HCT116 (cell line): ENCODE data around the gene PLCB3. TPM values are rescaled to one million over a fixed set of nuclear protein-coding genes. Genes with fewer than 3 reads are reported as not detected.

Experiments used
- ATAC-seq: fragments of 200-7000 bp; cut with Tn5 transposase; 2 replicates; pipeline ENCODE4 v1.9.1; 2020; ENCODE audit warnings: mild to moderate bottlenecking, moderate library complexity
- BruUV-seq: library from RNA; stranded (reverse); fragments of 400-500 nt; replicated peaks from 2 replicates; lab custom pipeline; 2021; lab: Mats Ljungman, UMichigan
- CTCF ChIA-PET: fragments of 300-600 bp; sonication (Branson Sonifier 250); formaldehyde crosslinking; loops from one replicate; lab custom pipeline; 2021; ENCODE audit warnings: antibody characterized with exemption; lab: Charles Lee
- POLR2A ChIA-PET: fragments of 300-600, 350-600 bp; sonication (Branson Sonifier 250); formaldehyde crosslinking; loops from one replicate; lab custom pipeline; 2021; ENCODE audit warnings: antibody characterized with exemption; lab: Charles Lee
- RAD21 ChIA-PET, 2 experiments: fragments of 300-600 bp; sonication (Branson Sonifier 250); formaldehyde crosslinking; loops; one replicate each; lab custom pipeline; 2023; ENCODE audit warnings: low total read pairs in 2 of 2; ENCODE audit not compliant: uncharacterized antibody in 2 of 2, unreplicated experiment in 2 of 2, low non-redundant PET in 1 of 2; lab: Charles Lee
- DNase-seq: peaks from one replicate; pipeline ENCODE4 v3.0.0-alpha.2; 2010; ENCODE audit warnings: low read depth, low spot score
- H2AFZ ChIP-seq: fragments of 200-600 bp; shearing (Covaris generic), sonication (generic); 2 replicates; pipeline ENCODE4 v1.6.1; 2017; ENCODE audit warnings: low read depth, mixed run types, mixed read lengths, antibody characterized with exemption, low read length; ENCODE audit not compliant: poor library complexity, severe bottlenecking
- H3K27ac ChIP-seq: 2 replicates; pipeline ENCODE4 v1.5.1; 2012; ENCODE audit warnings: low read depth, low read length
- H3K27me3 ChIP-seq: fragments of 200-600 bp; sonication (generic); 2 replicates; pipeline ENCODE4 v1.6.1; 2016; ENCODE audit warnings: mixed run types, low read length, mixed read lengths; ENCODE audit not compliant: insufficient read depth
- H3K36me3 ChIP-seq, 2 experiments: fragments of 200-500 bp in 1 of 2; fragments of 200-600 bp in 1 of 2; sonication (Bioruptor generic) in 1 of 2; sonication (generic) in 1 of 2; 2 replicates each; pipeline versions ENCODE4 v1.5.1 to v1.6.1; 2014 to 2016; ENCODE audit warnings: low read length in 2 of 2, inconsistent platforms in 1 of 2, mixed read lengths in 1 of 2, mixed run types in 1 of 2; ENCODE audit not compliant: insufficient read depth in 2 of 2, control insufficient read depth in 1 of 2
- H3K4me1 ChIP-seq, 2 experiments: fragments of 200-600 bp in 1 of 2; sonication (generic) in 1 of 2; 2 replicates each; pipeline versions ENCODE4 v1.5.1 to v1.6.1; 2012 to 2017; ENCODE audit warnings: low read length in 2 of 2, inconsistent platforms in 1 of 2, mild to moderate bottlenecking in 1 of 2, mixed read lengths in 1 of 2, mixed run types in 1 of 2, moderate library complexity in 1 of 2; ENCODE audit not compliant: insufficient read depth in 2 of 2, control insufficient read depth in 1 of 2
- H3K4me2 ChIP-seq: fragments of 200-600 bp; sonication (generic); 2 replicates; pipeline ENCODE4 v1.6.1; 2017; ENCODE audit warnings: mixed run types, low read length, mixed read lengths
- H3K4me3 ChIP-seq, 2 experiments: fragments of 200-600 bp in 1 of 2; sonication (generic) in 1 of 2; replicated peaks in 1 of 2; 2 replicates each; pipeline ENCODE4 v1.5.1; 2011 to 2016; ENCODE audit warnings: low read length in 2 of 2, control low read depth in 1 of 2, low read depth in 1 of 2, mild to moderate bottlenecking in 1 of 2, mixed read lengths in 1 of 2, mixed run types in 1 of 2
- H3K79me2 ChIP-seq: fragments of 200-600 bp; sonication (generic); 2 replicates; pipeline ENCODE4 v1.6.1; 2017; ENCODE audit warnings: mild to moderate bottlenecking, mixed run types, low read length, moderate library complexity, mixed read lengths; ENCODE audit not compliant: insufficient read depth
- H3K9ac ChIP-seq: fragments of 200-600 bp; sonication (generic); 2 replicates; pipeline ENCODE4 v1.6.1; 2016; ENCODE audit warnings: low read length, mixed read lengths
- H3K9me2 ChIP-seq: fragments of 200-600 bp; sonication (generic), shearing (Covaris generic); 2 replicates; pipeline ENCODE4 v1.6.1; 2017; ENCODE audit warnings: mixed run types, mild to moderate bottlenecking, moderate library complexity; ENCODE audit not compliant: insufficient read depth
- H3K9me3 ChIP-seq, 2 experiments: fragments of 200-500 bp in 1 of 2; fragments of 200-600 bp in 1 of 2; sonication (Bioruptor generic) in 1 of 2; sonication (generic) in 1 of 2; 2 replicates each; pipeline ENCODE4 v1.6.1; 2014 to 2017; ENCODE audit warnings: low read length in 2 of 2, mixed read lengths in 2 of 2, inconsistent platforms in 1 of 2, low read depth in 1 of 2, mild to moderate bottlenecking in 1 of 2, mixed run types in 1 of 2, moderate library complexity in 1 of 2; ENCODE audit not compliant: control insufficient read depth in 1 of 2, insufficient read depth in 1 of 2
- H4K20me1 ChIP-seq: fragments of 200-600 bp; sonication (generic), shearing (Covaris generic); 2 replicates; pipeline ENCODE4 v1.6.1; 2017; ENCODE audit warnings: mixed run types, mild to moderate bottlenecking, moderate library complexity; ENCODE audit not compliant: insufficient read depth
- CBX3 ChIP-seq: IDR thresholded peaks from 2 replicates; pipeline ENCODE4 v1.6.1; 2012; ENCODE audit warnings: low read depth
- CEBPB ChIP-seq: IDR thresholded peaks from 2 replicates; pipeline ENCODE4 v1.6.1; 2012; ENCODE audit warnings: low read depth
- EGR1 ChIP-seq: IDR thresholded peaks from 2 replicates; pipeline ENCODE4 v1.6.1; 2012; ENCODE audit warnings: low read depth
- EZH2 ChIP-seq: fragments of 200-600 bp; sonication (generic); IDR thresholded peaks from 2 replicates; pipeline ENCODE4 v1.6.1; 2017; ENCODE audit warnings: antibody characterized with exemption, mixed run types
- EZH2phosphoT487 ChIP-seq: fragments of 200-600 bp; IDR thresholded peaks from 2 replicates; pipeline ENCODE4 v1.6.1; 2018; ENCODE audit warnings: antibody characterized with exemption, borderline replicate concordance
- JUND ChIP-seq: IDR thresholded peaks from 2 replicates; pipeline ENCODE4 v1.6.1; 2012
- RAD21 ChIP-seq: IDR thresholded peaks from 2 replicates; pipeline ENCODE4 v1.6.1; 2012; ENCODE audit warnings: low read depth, mild to moderate bottlenecking
- SIN3A ChIP-seq: IDR thresholded peaks from 2 replicates; pipeline ENCODE4 v1.6.1; 2012; ENCODE audit warnings: low read depth
- TCF7L2 ChIP-seq: IDR thresholded peaks from 2 replicates; pipeline ENCODE4 v1.7.0; 2011; ENCODE audit warnings: borderline replicate concordance, inconsistent platforms; ENCODE audit not compliant: insufficient read depth, insufficient read length; ENCODE audit errors: extremely low read depth
- ZNF274 ChIP-seq: fragments of 200-500 bp; sonication (Bioruptor generic); IDR thresholded peaks from 2 replicates; pipeline ENCODE4 v1.6.1; 2014; ENCODE audit warnings: mild to moderate bottlenecking, low read depth, low read length, inconsistent platforms
- intact Hi-C: fragments of 100-400 bp; cut with micrococcal nuclease; formaldehyde crosslinking; loops from 2 replicates; pipeline ENCODE4 v1.10.0; 2022
- total RNA-seq: library from RNA; stranded (reverse); gene quantifications from one replicate; pipeline ENCODE4 v1.2.1, GENCODE V29; 2021; ENCODE audit not compliant: unreplicated experiment

PLCB3 gene
- total RNA-seq, 1 experiment from 2014 or later = 106 TPM

- no peak for ATAC-seq
- CTCF ChIA-PET = interaction anchor here (0.7 kb wide), 1 partner anchor 12 kb away, joined by 3 read pairs; no protein-coding TSS in a partner anchor
- BruUV-seq = no TSS peak
Measured at GRCh38 chr11:64294774-64295173, 43.4 kb downstream of the PLCB3 start.

DNA sequence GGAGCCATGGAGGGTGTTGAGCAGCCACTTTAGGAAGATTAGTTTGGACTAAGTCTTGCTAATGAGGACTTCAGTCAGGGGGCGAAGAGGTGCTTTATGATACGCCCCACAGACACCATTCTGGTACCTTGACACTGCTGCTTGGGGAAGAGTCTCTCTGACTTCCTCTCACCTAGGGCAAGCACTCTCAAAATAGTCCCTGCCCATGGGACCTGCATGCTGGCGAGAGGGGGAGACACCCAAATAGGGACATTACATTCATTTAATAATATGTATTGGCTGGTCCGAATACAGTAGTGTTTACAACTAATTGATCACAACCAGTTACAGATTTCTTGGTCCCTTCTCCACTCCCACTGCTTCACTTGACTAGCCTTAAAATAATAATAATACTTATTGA lies 44.4 kb downstream of the PLCB3 start:
- no peak for DNase-seq
- H3K36me3 ChIP-seq = no peaks in the 10 kb centered on the region
- intact Hi-C loops = no loop called here
- no peak overlapping the region for H2AFZ ChIP-seq
- H3K4me2 ChIP-seq = no peak overlapping the region
- no peaks in the 10 kb centered on the region for H3K9me2 ChIP-seq
- no TSS peak for BruUV-seq
- H3K27me3 ChIP-seq = no peaks in the 10 kb centered on the region
- no peak for ATAC-seq
- no peak overlapping the region for H3K9ac ChIP-seq
- no peaks in the 10 kb centered on the region for H3K9me3 ChIP-seq
- ChIA-PET POLR2A (no interaction called here), CTCF (interaction anchor here (0.7 to 1.1 kb wide), 2 partner anchors 9 to 11 kb away, joined by 3 read pairs; no protein-coding TSS in a partner anchor), RAD21 (no interaction called here)
- no peak overlapping the region for H3K4me3 ChIP-seq
- H3K4me1 ChIP-seq = peaks cover 0 to 13% of the 10 kb centered on the region in 2 experiments; a peak in 2 of 4 replicates
- H4K20me1 ChIP-seq = no peaks in the 10 kb centered on the region
- H3K27ac ChIP-seq = no peak overlapping the region
- no peaks in the 10 kb centered on the region for H3K79me2 ChIP-seq
- TF ChIP-seq EZH2phosphoT487 (no peak), SIN3A (no peak), TCF7L2 (no peak), JUND (no peak)

More at GRCh38 chr11:64294774-64295173, 43.4 kb downstream of the PLCB3 start:
- Histone ChIP-seq H3K27me3 (no peaks in the 10 kb centered on the region), H3K4me1 (peaks cover 0 to 8% of the 10 kb centered on the region in 2 experiments; a peak in 2 of 4 replicates), H3K9me3 (no peaks in the 10 kb centered on the region), H3K4me2 (no peak overlapping the region), H3K36me3 (no peaks in the 10 kb centered on the region), H2AFZ (no peak overlapping the region), H3K4me3 (no peak overlapping the region), H3K9ac (no peak overlapping the region), H4K20me1 (no peaks in the 10 kb centered on the region), H3K27ac (no peak overlapping the region), H3K9me2 (no peaks in the 10 kb centered on the region), H3K79me2 (no peaks in the 10 kb centered on the region)
- RAD21 ChIA-PET = no interaction called here
- no peak for TF ChIP-seq RAD21
- TF ChIP-seq CEBPB = no peak
- no peak for TF ChIP-seq CBX3
- no peak for TF ChIP-seq EGR1
- no peak for TF ChIP-seq ZNF274
- no peak for TF ChIP-seq EZH2
- intact Hi-C loops = no loop called here
- no peak for DNase-seq
- POLR2A ChIA-PET = no interaction called here
